ENCODE results near the gene ANGPTL8.
A peak's percentile ranks its signal among the peaks of the same experiment; 100 is the strongest.

Gene ANGPTL8

GRCh38 chr19:11278670-11279069 lies 39.3 kb downstream of the ANGPTL8 start:
- DNase-seq (ENCODE audit: low read depth) = no peak
- no peak overlapping the region for H3K4me3 ChIP-seq (ENCODE audit: low read depth, low read length)
- TF ChIP-seq CTCF (IDR thresholded peaks at IDR 0.05; ENCODE audit: insufficient read depth, low read depth, low read length, missing control alignments) = no peak

GRCh38 chr19:11279505-11280236 lies 40.3 kb downstream of the ANGPTL8 start:
- no peak overlapping the region for H3K4me3 ChIP-seq (ENCODE audit: low read depth, low read length)
- peak; percentile 88 for DNase-seq (ENCODE audit: low read depth)

DNA sequence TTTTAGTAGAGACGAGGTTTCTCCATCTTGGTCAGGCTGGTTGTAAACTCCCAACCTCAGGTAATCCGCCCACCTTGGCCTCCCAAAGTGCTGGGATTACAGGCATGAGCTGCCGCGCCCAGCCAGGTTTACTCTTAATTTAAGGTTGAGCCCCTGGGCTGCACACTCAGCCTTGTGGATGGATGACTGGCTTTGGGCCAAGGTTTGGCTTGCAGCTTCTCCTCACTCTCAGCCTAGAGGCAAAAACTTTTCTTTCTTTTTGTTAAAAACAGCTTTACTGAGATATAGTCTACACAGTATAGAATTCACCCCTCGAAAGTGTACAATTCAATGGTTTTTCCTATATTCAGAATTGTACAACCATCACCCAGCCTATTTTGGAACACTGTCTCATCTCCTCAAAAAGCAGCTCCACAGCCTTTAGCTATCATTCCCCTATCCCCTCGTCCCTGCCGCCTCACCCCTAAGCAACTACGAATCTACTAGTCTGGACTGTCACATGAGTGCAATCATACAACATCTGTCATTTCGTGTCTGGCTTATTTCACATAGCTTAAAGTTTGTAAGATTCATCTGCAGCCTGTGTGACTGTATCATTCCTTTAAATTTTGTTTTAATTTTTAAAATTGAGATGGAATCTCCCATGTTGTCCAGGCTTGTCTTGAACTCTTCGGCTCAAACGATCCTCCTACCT lies 42.1 kb downstream of the ANGPTL8 start:
- no peak for TF ChIP-seq CTCF (IDR thresholded peaks at IDR 0.05; ENCODE audit: insufficient read depth, low read depth, low read length, missing control alignments)
- DNase-seq (ENCODE audit: low read depth) = no peak
- H3K4me3 ChIP-seq (ENCODE audit: low read depth, low read length) = no peak overlapping the region

More at GRCh38 chr19:11279505-11280236, 40.3 kb downstream of the ANGPTL8 start:
- no peak for TF ChIP-seq CTCF (IDR thresholded peaks at IDR 0.05; ENCODE audit: insufficient read depth, low read depth, low read length, missing control alignments)

DNA sequence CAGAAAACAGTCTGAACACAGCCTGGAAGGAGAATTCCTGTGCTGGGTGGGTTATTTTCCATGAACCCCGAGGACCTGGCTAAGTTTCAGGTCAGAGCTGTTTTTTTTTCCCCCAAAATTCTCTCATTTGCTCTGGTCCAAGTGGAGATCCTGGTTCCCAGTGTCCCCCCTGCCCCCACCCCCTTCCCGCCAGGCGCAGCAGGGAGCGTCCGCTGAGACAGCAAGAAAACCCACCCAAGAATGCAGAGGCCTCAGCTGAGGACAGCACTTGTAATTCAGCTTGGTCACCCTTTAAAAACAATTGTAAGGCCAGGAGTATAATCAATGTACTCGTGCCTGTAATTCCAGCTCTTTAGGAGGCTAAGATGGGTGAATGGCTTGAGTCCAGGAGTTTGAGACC lies 45.1 kb downstream of the ANGPTL8 start:
- DNase-seq (ENCODE audit: low read depth) = no peak
- H3K4me3 ChIP-seq (ENCODE audit: low read depth, low read length) = no peak overlapping the region
- TF ChIP-seq CTCF (IDR thresholded peaks at IDR 0.05; ENCODE audit: insufficient read depth, low read depth, low read length, missing control alignments) = no peak

GRCh38 chr19:11286312-11286974 lies 47.0 kb downstream of the ANGPTL8 start:
- no peak for DNase-seq (ENCODE audit: low read depth)
- no peak for TF ChIP-seq CTCF (IDR thresholded peaks at IDR 0.05; ENCODE audit: insufficient read depth, low read depth, low read length, missing control alignments)
- no peak overlapping the region for H3K4me3 ChIP-seq (ENCODE audit: low read depth, low read length)

DNA sequence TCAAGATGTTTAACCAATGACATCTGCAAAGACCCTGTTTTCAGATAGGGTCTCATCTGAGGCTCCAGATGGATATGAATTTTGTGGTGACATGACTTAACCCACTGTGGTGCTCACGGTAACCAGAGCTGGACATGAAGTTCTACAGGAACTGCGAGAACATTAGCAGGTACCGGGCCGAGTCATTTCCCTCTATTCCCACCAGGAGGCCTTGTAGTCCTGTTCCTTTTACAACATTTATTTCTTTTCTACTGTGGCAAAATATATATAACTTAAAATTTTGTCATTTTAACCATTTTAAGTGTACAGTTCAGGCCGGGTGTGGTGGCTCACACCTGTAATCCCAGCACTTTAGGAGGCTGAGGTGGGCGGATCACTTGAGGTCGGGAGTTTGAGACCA lies 48.9 kb downstream of the ANGPTL8 start:
- TF ChIP-seq CTCF (IDR thresholded peaks at IDR 0.05; ENCODE audit: insufficient read depth, low read depth, low read length, missing control alignments) = peak; percentile 38
- no peak overlapping the region for H3K4me3 ChIP-seq (ENCODE audit: low read depth, low read length)
- peak; percentile 33 for DNase-seq (ENCODE audit: low read depth)

Data from GM12865 (cell line).